Gastrocnemius medialis (tissue), 4 donors: ENCODE measurements around the gene SQSTM1.

Experiments used
- POLR2A ChIP-seq, 2 donors: fragments of 450-650 bp; IDR thresholded peaks; one replicate each; pipeline ENCODE4 v1.6.1; 2017; ENCODE audit warnings: antibody characterized with exemption in 2 of 2, mild to moderate bottlenecking in 2 of 2, moderate library complexity in 2 of 2
- TF ChIP-seq, protein P1 (sequence below), 5 experiments: fragments of 450-650 bp in 3 of 5; fragments of 200-600 bp in 2 of 5; sonication (generic) in 2 of 5; IDR thresholded peaks in 4 of 5; conservative IDR thresholded peaks in 1 of 5; 1 replicate in 4 of 5; 2 replicates in 1 of 5; pipeline ENCODE4 v1.5.1; 2016 to 2019; ENCODE audit warnings: antibody characterized with exemption in 5 of 5, mild to moderate bottlenecking in 3 of 5, moderate library complexity in 3 of 5

DNA sequence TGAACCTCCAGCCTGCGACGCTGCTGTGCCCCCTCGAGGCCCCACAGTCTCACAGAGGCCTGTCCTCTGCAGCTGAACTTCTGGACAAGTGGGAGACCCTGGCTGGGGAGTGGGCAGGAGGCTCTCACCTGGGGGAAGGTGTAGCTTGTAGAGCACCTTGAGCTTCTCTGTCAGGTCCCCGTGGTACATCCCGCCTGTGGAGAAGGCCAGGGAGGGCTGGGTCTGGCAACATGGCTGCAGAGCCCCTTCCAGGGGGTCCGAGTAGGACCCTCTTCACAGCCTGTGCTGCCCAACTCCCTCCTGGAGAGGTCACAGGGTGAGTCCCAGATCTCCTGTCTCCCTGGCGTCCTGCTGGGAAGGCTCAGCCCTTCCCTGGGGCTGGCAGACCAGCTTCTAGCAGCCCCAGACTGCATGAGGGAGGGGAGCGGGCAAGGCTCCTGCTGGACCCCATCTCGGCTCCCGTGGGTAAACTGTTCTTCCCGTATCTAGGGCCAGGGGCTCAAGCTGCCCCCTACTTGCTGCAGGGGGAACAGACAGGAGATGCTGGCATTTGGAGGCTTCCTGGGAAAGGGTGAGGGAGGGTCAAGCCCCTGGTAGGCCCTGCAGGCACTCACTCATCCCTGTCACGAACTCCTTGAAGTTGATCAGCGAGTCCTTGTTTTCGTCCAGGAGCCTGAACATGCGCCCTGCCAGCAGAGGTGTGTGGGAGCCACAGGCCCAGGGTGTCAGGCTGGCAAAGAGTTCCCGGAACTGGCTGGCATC is 49.1 kb downstream of the SQSTM1 start:
- TF ChIP-seq, protein P1, sequence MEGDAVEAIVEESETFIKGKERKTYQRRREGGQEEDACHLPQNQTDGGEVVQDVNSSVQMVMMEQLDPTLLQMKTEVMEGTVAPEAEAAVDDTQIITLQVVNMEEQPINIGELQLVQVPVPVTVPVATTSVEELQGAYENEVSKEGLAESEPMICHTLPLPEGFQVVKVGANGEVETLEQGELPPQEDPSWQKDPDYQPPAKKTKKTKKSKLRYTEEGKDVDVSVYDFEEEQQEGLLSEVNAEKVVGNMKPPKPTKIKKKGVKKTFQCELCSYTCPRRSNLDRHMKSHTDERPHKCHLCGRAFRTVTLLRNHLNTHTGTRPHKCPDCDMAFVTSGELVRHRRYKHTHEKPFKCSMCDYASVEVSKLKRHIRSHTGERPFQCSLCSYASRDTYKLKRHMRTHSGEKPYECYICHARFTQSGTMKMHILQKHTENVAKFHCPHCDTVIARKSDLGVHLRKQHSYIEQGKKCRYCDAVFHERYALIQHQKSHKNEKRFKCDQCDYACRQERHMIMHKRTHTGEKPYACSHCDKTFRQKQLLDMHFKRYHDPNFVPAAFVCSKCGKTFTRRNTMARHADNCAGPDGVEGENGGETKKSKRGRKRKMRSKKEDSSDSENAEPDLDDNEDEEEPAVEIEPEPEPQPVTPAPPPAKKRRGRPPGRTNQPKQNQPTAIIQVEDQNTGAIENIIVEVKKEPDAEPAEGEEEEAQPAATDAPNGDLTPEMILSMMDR (IDR thresholded peaks at IDR 0.05 in 4 of 5, conservative IDR thresholded peaks at IDR 0.05 in 1 of 5), result no peak
- TF ChIP-seq POLR2A (IDR thresholded peaks at IDR 0.05), result no peak
